Testis (tissue), 3 donors: ENCODE data around the gene KCNV2. TPM values are rescaled to one million over a fixed set of nuclear protein-coding genes. Genes with fewer than 3 reads are reported as not detected.

ENCODE experiments used
- DNase-seq: peaks from one replicate; pipeline ENCODE4 v3.0.0-alpha.2; 2019
- H3K27ac ChIP-seq, 2 donors: fragments of 200-600 bp; sonication (generic); one replicate each; pipeline ENCODE4 v1.5.1; 2019
- H3K27me3 ChIP-seq: fragments of 200-600 bp; sonication (generic); one replicate; pipeline ENCODE4 v1.5.1; 2019
- H3K36me3 ChIP-seq: fragments of 200-600 bp; sonication (generic); one replicate; pipeline ENCODE4 v1.5.1; 2017; ENCODE audit warnings: low read depth; ENCODE audit errors: missing control alignments
- H3K4me1 ChIP-seq: fragments of 200-600 bp; sonication (generic); one replicate; pipeline ENCODE4 v1.5.1; 2019
- H3K4me3 ChIP-seq, 2 donors: fragments of 200-600 bp; sonication (generic); one replicate each; pipeline ENCODE4 v1.5.1; 2017 to 2019
- H3K9me3 ChIP-seq: fragments of 200-600 bp; sonication (generic); one replicate; pipeline ENCODE4 v1.5.1; 2017
- CTCF ChIP-seq, 3 experiments: fragments of 450-650 bp in 2 of 3; fragments of 200-600 bp in 1 of 3; sonication (generic) in 1 of 3; IDR thresholded peaks; one replicate each; pipeline ENCODE4 v1.5.1; 2016 to 2019; ENCODE audit warnings: antibody characterized with exemption in 3 of 3, mild to moderate bottlenecking in 2 of 3, moderate library complexity in 1 of 3
- POLR2A ChIP-seq: fragments of 450-650 bp; IDR thresholded peaks from one replicate; pipeline ENCODE4 v1.6.1; 2017; ENCODE audit warnings: antibody characterized with exemption, mild to moderate bottlenecking, moderate library complexity
- WGBS, 2 donors: methylation state at CpG; one replicate each; pipeline ENCODE4 v1.1.5; 2018; 5-methylcytosine and 5-hydroxymethylcytosine counted together
- intact Hi-C: fragments of 100-400 bp; cut with DNase I; formaldehyde crosslinking; loops from one replicate; pipeline ENCODE4 v1.15.1; 2023; ENCODE audit warnings: low total_unique reads
- polyA plus RNA-seq: library from polyadenylated mRNA; stranded (reverse); fragments of 350-450 nt; fragmentation: Illumina TruSeq; extraction: RNeasy Lipid Tissue Mini Kit (QIAGEN cat#74804); gene quantifications from one replicate; pipeline ENCODE4 v1.2.3, GENCODE V29; 2014; ENCODE audit warnings: low read depth, low replicate concordance; ENCODE audit not compliant: insufficient read depth
- total RNA-seq, 2 donors: library from RNA; depleted of rRNA; stranded (reverse); fragments of >200 nt; gene quantifications; one replicate each; pipeline ENCODE4 v1.2.3, GENCODE V29; 2016

Gene KCNV2
- total and polyA plus RNA-seq, 3 donors from 2014 or later, result 4.3 to 8.4 (median 4.7) TPM

- WGBS, 2 donors, result 52 to 54% methylated on average over 3 of the region's 3 CpGs
- intact Hi-C loops, result no loop called here
- H3K27ac ChIP-seq, result no peak overlapping the region
- no peaks in the 10 kb centered on the region for H3K9me3 ChIP-seq
- H3K4me1 ChIP-seq, result peaks cover 11% of the 10 kb centered on the region
- DNase-seq, result no peak
- H3K36me3 ChIP-seq, result no peaks in the 10 kb centered on the region
- no peak for TF ChIP-seq CTCF (IDR thresholded peaks at IDR 0.05)
- TF ChIP-seq POLR2A, result no peak
- H3K27me3 ChIP-seq, result no peaks in the 10 kb centered on the region
- no peak overlapping the region for H3K4me3 ChIP-seq
Observed at GRCh38 chr9:2729721-2730120, 12.4 kb downstream of the KCNV2 start.

GRCh38 chr9:2730971-2731370 lies 13.7 kb downstream of the KCNV2 start:
- no peaks in the 10 kb centered on the region for H3K36me3 ChIP-seq
- no peaks in the 10 kb centered on the region for H3K9me3 ChIP-seq
- H3K4me3 ChIP-seq, result no peak overlapping the region
- intact Hi-C loops, result no loop called here
- TF ChIP-seq POLR2A (no peak), CTCF (IDR thresholded peaks at IDR 0.05) (no peak)
- peaks cover 11% of the 10 kb centered on the region for H3K4me1 ChIP-seq
- H3K27ac ChIP-seq, result no peak overlapping the region
- no peak for DNase-seq
- no peaks in the 10 kb centered on the region for H3K27me3 ChIP-seq
- 87 to 95% methylated on average over 1 of the region's 1 CpG for WGBS, 2 donors

GRCh38 chr9:2732492-2732891 lies 15.2 kb downstream of the KCNV2 start:
- intact Hi-C loops, result no loop called here
- Histone ChIP-seq H3K4me1 (peaks cover 11% of the 10 kb centered on the region), H3K27me3 (no peaks in the 10 kb centered on the region), H3K36me3 (no peaks in the 10 kb centered on the region), H3K4me3 (no peak overlapping the region), H3K27ac (no peak overlapping the region), H3K9me3 (no peaks in the 10 kb centered on the region)
- 46 to 58% methylated on average over 4 of the region's 4 CpGs for WGBS, 2 donors
- TF ChIP-seq CTCF (IDR thresholded peaks at IDR 0.05) (no peak), POLR2A (no peak)
- DNase-seq, result no peak

GRCh38 chr9:2740616-2741015 lies 23.3 kb downstream of the KCNV2 start:
- no peaks in the 10 kb centered on the region for H3K9me3 ChIP-seq
- intact Hi-C loops, result no loop called here

More at GRCh38 chr9:2740616-2741015, 23.3 kb downstream of the KCNV2 start:
- Histone ChIP-seq H3K27ac (peak overlapping the region; percentile 38 to 68), H3K4me1 (peaks cover 28% of the 10 kb centered on the region), H3K27me3 (no peaks in the 10 kb centered on the region), H3K36me3 (no peaks in the 10 kb centered on the region), H3K4me3 (no peak overlapping the region)
- TF ChIP-seq POLR2A, result no peak
- no peak for TF ChIP-seq CTCF (IDR thresholded peaks at IDR 0.05)
- DNase-seq, result no peak
